WTC11 (cell line): Measurements from ENCODE around the gene RUSF1.

Experiments
- ATF1 ChIP-seq: sonication (generic); formaldehyde crosslinking; IDR thresholded peaks from 2 replicates; pipeline ENCODE4 v1.8.1; 2023; ENCODE audit warnings: mild to moderate bottlenecking, moderate library complexity, missing genetic modification reagents
- ATF2 ChIP-seq: sonication (generic); formaldehyde crosslinking; IDR thresholded peaks from 2 replicates; pipeline ENCODE4 v1.8.1; 2022; ENCODE audit warnings: low read depth, missing genetic modification reagents, borderline replicate concordance
- ATF3 ChIP-seq: sonication (generic); formaldehyde crosslinking; conservative IDR thresholded peaks from 2 replicates; pipeline ENCODE4 v1.8.1; 2022; ENCODE audit warnings: mild to moderate bottlenecking, missing genetic modification reagents
- CBFB ChIP-seq: sonication (generic); formaldehyde crosslinking; IDR thresholded peaks from 2 replicates; pipeline ENCODE4 v1.8.1; 2022; ENCODE audit warnings: mild to moderate bottlenecking, low read depth, missing genetic modification reagents
- CREB1 ChIP-seq: sonication (generic); formaldehyde crosslinking; IDR thresholded peaks from 2 replicates; pipeline ENCODE4 v1.8.0; 2023; ENCODE audit warnings: mild to moderate bottlenecking, missing genetic modification reagents
- CTCF ChIP-seq: fragments of 200-600 bp; IDR thresholded peaks from 2 replicates; pipeline ENCODE4 v1.8.0; 2022; ENCODE audit warnings: antibody characterized with exemption
- ETV6 ChIP-seq: sonication (generic); formaldehyde crosslinking; IDR thresholded peaks from 2 replicates; pipeline ENCODE4 v1.8.1; 2022; ENCODE audit warnings: mild to moderate bottlenecking, missing genetic modification reagents
- FOXP1 ChIP-seq: sonication (generic); formaldehyde crosslinking; IDR thresholded peaks from 2 replicates; pipeline ENCODE4 v1.8.0; 2022; ENCODE audit warnings: missing genetic modification reagents, mild to moderate bottlenecking, moderate library complexity, borderline replicate concordance
- IRF2 ChIP-seq: sonication (generic); formaldehyde crosslinking; IDR thresholded peaks from 2 replicates; pipeline ENCODE4 v1.8.0; 2022; ENCODE audit warnings: low read depth, missing genetic modification reagents, borderline replicate concordance
- NR2C2 ChIP-seq: sonication (generic); formaldehyde crosslinking; IDR thresholded peaks from 2 replicates; pipeline ENCODE4 v1.8.0; 2022; ENCODE audit warnings: mild to moderate bottlenecking, missing genetic modification reagents
- OVOL2 ChIP-seq: fragments of 250-450 bp; sonication (Bioruptor Pico); IDR thresholded peaks from 2 replicates; pipeline ENCODE4 v1.9.0; 2021; ENCODE audit warnings: mild to moderate bottlenecking, borderline replicate concordance
- RELA ChIP-seq: sonication (generic); formaldehyde crosslinking; IDR thresholded peaks from 2 replicates; pipeline ENCODE4 v1.8.1; 2022; ENCODE audit warnings: missing genetic modification reagents, mild to moderate bottlenecking, borderline replicate concordance
- USF2 ChIP-seq: sonication (generic); formaldehyde crosslinking; IDR thresholded peaks from 2 replicates; pipeline ENCODE4 v1.8.1; 2023; ENCODE audit warnings: mild to moderate bottlenecking, missing genetic modification reagents, moderate library complexity
- ZNF423 ChIP-seq: fragments of 250-450 bp; sonication (Bioruptor Pico); IDR thresholded peaks from 2 replicates; pipeline ENCODE4 v2.1.2; 2022; ENCODE audit warnings: mild to moderate bottlenecking, moderate library complexity

- no peak for TF ChIP-seq CTCF
- TF ChIP-seq ATF2 (CRISPR knock-in tag): no peak
- no peak for TF ChIP-seq CREB1 (CRISPR knock-in tag)
- no peak for TF ChIP-seq ATF3
- TF ChIP-seq FOXP1: no peak
- TF ChIP-seq ZNF423 (CRISPR knock-in tag): no peak
- TF ChIP-seq OVOL2 (CRISPR knock-in tag): no peak
- TF ChIP-seq USF2 (CRISPR knock-in tag): no peak
- no peak for TF ChIP-seq RELA (CRISPR knock-in tag)
- no peak for TF ChIP-seq ETV6 (CRISPR knock-in tag)
- no peak for TF ChIP-seq ATF1 (CRISPR knock-in tag)
- TF ChIP-seq IRF2 (CRISPR knock-in tag): no peak
- no peak for TF ChIP-seq CBFB
- no peak for TF ChIP-seq NR2C2 (CRISPR knock-in tag)
Observed at GRCh38 chr16:31532120-31532519, 23.9 kb upstream of the RUSF1 start.
